HepG2 (cell line): ENCODE data around the gene ZNF771. TPM values are rescaled to one million over a fixed set of nuclear protein-coding genes. Genes with fewer than 3 reads are reported as not detected.

Experiments
- CBX2 ChIP-seq, 2 experiments: fragments of 200-600 bp in 1 of 2; sonication (generic); formaldehyde crosslinking in 1 of 2; IDR thresholded peaks; 2 replicates each; pipeline versions ENCODE4 v1.7.0 to v1.8.1; 2018 to 2022; ENCODE audit warnings: low read depth in 2 of 2, low read length in 1 of 2, mild to moderate bottlenecking in 1 of 2, missing genetic modification reagents in 1 of 2
- CREM ChIP-seq, 2 experiments: sonication (generic) in 1 of 2; formaldehyde crosslinking in 1 of 2; IDR thresholded peaks; 2 replicates each; pipeline versions ENCODE4 v1.4.0 to v1.6.1; 2016 to 2020; ENCODE audit warnings: antibody characterized with exemption in 1 of 2, mild to moderate bottlenecking in 1 of 2, missing genetic modification reagents in 1 of 2
- EP300 ChIP-seq, 3 experiments: sonication (generic) in 1 of 3; formaldehyde crosslinking in 1 of 3; IDR thresholded peaks; 2 replicates each; pipeline versions ENCODE4 v1.5.1 to v1.6.1; 2011 to 2020; ENCODE audit warnings: low read depth in 2 of 3, low read length in 2 of 3, borderline replicate concordance in 1 of 3, improper control_type of control experiment in 1 of 3, mild to moderate bottlenecking in 1 of 3, missing genetic modification reagents in 1 of 3, moderate library complexity in 1 of 3
- HNRNPUL1 ChIP-seq: fragments of 200-400 bp; formaldehyde crosslinking; IDR thresholded peaks from 2 replicates; pipeline ENCODE4 v1.6.1; 2017; ENCODE audit warnings: low read depth, mild to moderate bottlenecking, low read length, moderate library complexity
- MLX ChIP-seq: IDR thresholded peaks from 2 replicates; pipeline ENCODE4 v1.6.1; 2016
- MTF2 ChIP-seq: sonication (generic); formaldehyde crosslinking; IDR thresholded peaks from 2 replicates; pipeline ENCODE4 v1.5.0; 2020; ENCODE audit warnings: missing genetic modification reagents, borderline replicate concordance
- NR2F6 ChIP-seq, 2 experiments: IDR thresholded peaks; 2 replicates each; pipeline ENCODE4 v1.6.1; 2016; ENCODE audit warnings: antibody characterized with exemption in 1 of 2, mild to moderate bottlenecking in 1 of 2
- SRF ChIP-seq: IDR thresholded peaks from 2 replicates; pipeline ENCODE4 v1.6.1; 2011; ENCODE audit warnings: mild to moderate bottlenecking, low read depth, low read length, moderate library complexity
- TARDBP ChIP-seq: sonication (generic); formaldehyde crosslinking; IDR thresholded peaks from 2 replicates; pipeline ENCODE4 v1.8.0; 2022; ENCODE audit warnings: mild to moderate bottlenecking, missing genetic modification reagents
- ZBTB25 ChIP-seq: IDR thresholded peaks from 2 replicates; pipeline ENCODE4 v1.6.1; 2018; ENCODE audit warnings: missing genetic modification reagents
- ZBTB3 ChIP-seq: sonication (generic); formaldehyde crosslinking; IDR thresholded peaks from 2 replicates; pipeline ENCODE4 v1.4.0; 2020; ENCODE audit warnings: low read depth, mild to moderate bottlenecking, moderate library complexity, missing genetic modification reagents, borderline replicate concordance
- ZBTB38 ChIP-seq: sonication (generic); formaldehyde crosslinking; IDR thresholded peaks from 2 replicates; pipeline ENCODE4 v1.5.1; 2020; ENCODE audit warnings: mild to moderate bottlenecking, missing genetic modification reagents
- ZNF136 ChIP-seq: sonication (generic); formaldehyde crosslinking; IDR thresholded peaks from 2 replicates; pipeline ENCODE4 v1.8.1; 2022; ENCODE audit warnings: low read depth, mild to moderate bottlenecking, moderate library complexity, missing genetic modification reagents
- ZNF24 ChIP-seq: fragments of 450-650 bp; IDR thresholded peaks from 2 replicates; pipeline ENCODE4 v1.6.1; 2017; ENCODE audit warnings: antibody characterized with exemption, mild to moderate bottlenecking
- ZNF256 ChIP-seq: sonication (generic); formaldehyde crosslinking; conservative IDR thresholded peaks from 2 replicates; pipeline ENCODE4 v1.4.0; 2020; ENCODE audit warnings: missing genetic modification reagents
- ZNF275 ChIP-seq: sonication (generic); formaldehyde crosslinking; IDR thresholded peaks from 2 replicates; pipeline ENCODE4 v1.8.0; 2022; ENCODE audit warnings: missing genetic modification reagents, mild to moderate bottlenecking, inconsistent platforms, borderline replicate concordance
- ZNF501 ChIP-seq: sonication (generic); formaldehyde crosslinking; IDR thresholded peaks from 2 replicates; pipeline ENCODE4 v1.5.1; 2020; ENCODE audit warnings: mild to moderate bottlenecking, moderate library complexity, missing genetic modification reagents
- ZNF570 ChIP-seq: sonication (generic); formaldehyde crosslinking; IDR thresholded peaks from 2 replicates; pipeline ENCODE4 v1.4.0; 2020; ENCODE audit warnings: mild to moderate bottlenecking, missing genetic modification reagents, borderline replicate concordance
- ZNF781 ChIP-seq: sonication (generic); formaldehyde crosslinking; IDR thresholded peaks from 2 replicates; pipeline ENCODE4 v1.5.1; 2020; ENCODE audit warnings: borderline replicate concordance, mild to moderate bottlenecking, missing genetic modification reagents; ENCODE audit errors: not compliant biosample characterization
- polyA plus RNA-seq, 8 experiments: library from polyadenylated mRNA; depleted of rRNA in 3 of 8; stranded (reverse) in 7 of 8; unstranded in 1 of 8; fragments of >200 nt; fragmentation: Illumina TruSeq in 4 of 8; extraction: Trizol in 4 of 8; gene quantifications; 2 replicates each; pipeline versions ENCODE4 v1.2.1 to v1.2.3, GENCODE V29; 2011 to 2016; ENCODE audit warnings: low read depth in 4 of 8, missing spikeins in 1 of 8, mixed read lengths in 1 of 8; ENCODE audit not compliant: insufficient read depth in 1 of 8
- total RNA-seq, 5 experiments: library from RNA; depleted of rRNA; stranded (reverse); fragments of >200 nt; fragmentation: Illumina TruSeq; extraction: Trizol; gene quantifications; 2 replicates each; pipeline ENCODE4 v1.2.3, GENCODE V29; 2016; ENCODE audit warnings: low read depth in 1 of 5
- TF ChIP-seq, protein P1 (sequence below): IDR thresholded peaks from 2 replicates; pipeline ENCODE4 v1.6.1; 2016; ENCODE audit warnings: low read depth, missing genetic modification reagents, missing compliant biosample characterization

ZNF771 gene
- total and polyA plus RNA-seq, 2 of the 13 experiments (the other 11 are each of a cell fraction or from before 2014, with no cell fraction given) = 5.0 to 11.8 TPM

- TF ChIP-seq ZBTB3 (CRISPR knock-in tag) = no peak
- no peak for TF ChIP-seq EP300 (IDR thresholded peaks at IDR 0.05; ENCODE audit: low read depth in 2 of 2, low read length in 2 of 2)
- TF ChIP-seq EP300 (CRISPR knock-in tag; IDR thresholded peaks at IDR 0.05; ENCODE audit: borderline replicate concordance) = no peak
- TF ChIP-seq ZNF136 (CRISPR knock-in tag) = no peak
- no peak for TF ChIP-seq ZNF501 (CRISPR knock-in tag)
- 0 out of 2 replicates have a peak, but pooled peaks have one; percentile 27 for TF ChIP-seq MTF2 (CRISPR knock-in tag)
- TF ChIP-seq, protein P1, sequence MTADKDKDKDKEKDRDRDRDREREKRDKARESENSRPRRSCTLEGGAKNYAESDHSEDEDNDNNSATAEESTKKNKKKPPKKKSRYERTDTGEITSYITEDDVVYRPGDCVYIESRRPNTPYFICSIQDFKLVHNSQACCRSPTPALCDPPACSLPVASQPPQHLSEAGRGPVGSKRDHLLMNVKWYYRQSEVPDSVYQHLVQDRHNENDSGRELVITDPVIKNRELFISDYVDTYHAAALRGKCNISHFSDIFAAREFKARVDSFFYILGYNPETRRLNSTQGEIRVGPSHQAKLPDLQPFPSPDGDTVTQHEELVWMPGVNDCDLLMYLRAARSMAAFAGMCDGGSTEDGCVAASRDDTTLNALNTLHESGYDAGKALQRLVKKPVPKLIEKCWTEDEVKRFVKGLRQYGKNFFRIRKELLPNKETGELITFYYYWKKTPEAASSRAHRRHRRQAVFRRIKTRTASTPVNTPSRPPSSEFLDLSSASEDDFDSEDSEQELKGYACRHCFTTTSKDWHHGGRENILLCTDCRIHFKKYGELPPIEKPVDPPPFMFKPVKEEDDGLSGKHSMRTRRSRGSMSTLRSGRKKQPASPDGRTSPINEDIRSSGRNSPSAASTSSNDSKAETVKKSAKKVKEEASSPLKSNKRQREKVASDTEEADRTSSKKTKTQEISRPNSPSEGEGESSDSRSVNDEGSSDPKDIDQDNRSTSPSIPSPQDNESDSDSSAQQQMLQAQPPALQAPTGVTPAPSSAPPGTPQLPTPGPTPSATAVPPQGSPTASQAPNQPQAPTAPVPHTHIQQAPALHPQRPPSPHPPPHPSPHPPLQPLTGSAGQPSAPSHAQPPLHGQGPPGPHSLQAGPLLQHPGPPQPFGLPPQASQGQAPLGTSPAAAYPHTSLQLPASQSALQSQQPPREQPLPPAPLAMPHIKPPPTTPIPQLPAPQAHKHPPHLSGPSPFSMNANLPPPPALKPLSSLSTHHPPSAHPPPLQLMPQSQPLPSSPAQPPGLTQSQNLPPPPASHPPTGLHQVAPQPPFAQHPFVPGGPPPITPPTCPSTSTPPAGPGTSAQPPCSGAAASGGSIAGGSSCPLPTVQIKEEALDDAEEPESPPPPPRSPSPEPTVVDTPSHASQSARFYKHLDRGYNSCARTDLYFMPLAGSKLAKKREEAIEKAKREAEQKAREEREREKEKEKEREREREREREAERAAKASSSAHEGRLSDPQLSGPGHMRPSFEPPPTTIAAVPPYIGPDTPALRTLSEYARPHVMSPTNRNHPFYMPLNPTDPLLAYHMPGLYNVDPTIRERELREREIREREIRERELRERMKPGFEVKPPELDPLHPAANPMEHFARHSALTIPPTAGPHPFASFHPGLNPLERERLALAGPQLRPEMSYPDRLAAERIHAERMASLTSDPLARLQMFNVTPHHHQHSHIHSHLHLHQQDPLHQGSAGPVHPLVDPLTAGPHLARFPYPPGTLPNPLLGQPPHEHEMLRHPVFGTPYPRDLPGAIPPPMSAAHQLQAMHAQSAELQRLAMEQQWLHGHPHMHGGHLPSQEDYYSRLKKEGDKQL = no peak
- TF ChIP-seq ZBTB25 (CRISPR knock-in tag) = no peak
- no peak for TF ChIP-seq ZNF256 (CRISPR knock-in tag)
- TF ChIP-seq HNRNPUL1 = no peak
- no peak for TF ChIP-seq MLX (CRISPR knock-in tag)
- no peak for TF ChIP-seq ZBTB38 (CRISPR knock-in tag)
- TF ChIP-seq CBX2 (IDR thresholded peaks at IDR 0.05; ENCODE audit: low read depth, low read length) = no peak
- TF ChIP-seq CBX2 (CRISPR knock-in tag; IDR thresholded peaks at IDR 0.05; ENCODE audit: low read depth) = no peak
- TF ChIP-seq NR2F6 (IDR thresholded peaks at IDR 0.05) = no peak
- no peak for TF ChIP-seq NR2F6 (CRISPR knock-in tag; IDR thresholded peaks at IDR 0.05)
- no peak for TF ChIP-seq ZNF781 (CRISPR knock-in tag)
- TF ChIP-seq ZNF24 = 0 out of 2 replicates have a peak, but pooled peaks have one; percentile 3
- TF ChIP-seq SRF = no peak
- no peak for TF ChIP-seq ZNF275
- peak; percentile 7; the same call in 1 of the 2 replicates for TF ChIP-seq TARDBP (CRISPR knock-in tag)
- TF ChIP-seq CREM (IDR thresholded peaks at IDR 0.05) = no peak
- TF ChIP-seq CREM (CRISPR knock-in tag; IDR thresholded peaks at IDR 0.05) = no peak
- TF ChIP-seq ZNF570 (CRISPR knock-in tag) = no peak
Measured at GRCh38 chr16:30429418-30429677, 21.9 kb downstream of the ZNF771 start (continued).
